Glomerular visceral epithelial cell (primary cell): ENCODE data around the gene SEPTIN5.
"Not testable (repeated sequence)": the region's sequence is repeated elsewhere in the genome, so short reads cannot be mapped to it uniquely, and the experiment has no call there.

ENCODE experiments used
- DNase-seq: peaks from one replicate; pipeline ENCODE4 v3.0.0-alpha.2; 2016; ENCODE audit errors: extremely low spot score

SEPTIN5 gene

DNA sequence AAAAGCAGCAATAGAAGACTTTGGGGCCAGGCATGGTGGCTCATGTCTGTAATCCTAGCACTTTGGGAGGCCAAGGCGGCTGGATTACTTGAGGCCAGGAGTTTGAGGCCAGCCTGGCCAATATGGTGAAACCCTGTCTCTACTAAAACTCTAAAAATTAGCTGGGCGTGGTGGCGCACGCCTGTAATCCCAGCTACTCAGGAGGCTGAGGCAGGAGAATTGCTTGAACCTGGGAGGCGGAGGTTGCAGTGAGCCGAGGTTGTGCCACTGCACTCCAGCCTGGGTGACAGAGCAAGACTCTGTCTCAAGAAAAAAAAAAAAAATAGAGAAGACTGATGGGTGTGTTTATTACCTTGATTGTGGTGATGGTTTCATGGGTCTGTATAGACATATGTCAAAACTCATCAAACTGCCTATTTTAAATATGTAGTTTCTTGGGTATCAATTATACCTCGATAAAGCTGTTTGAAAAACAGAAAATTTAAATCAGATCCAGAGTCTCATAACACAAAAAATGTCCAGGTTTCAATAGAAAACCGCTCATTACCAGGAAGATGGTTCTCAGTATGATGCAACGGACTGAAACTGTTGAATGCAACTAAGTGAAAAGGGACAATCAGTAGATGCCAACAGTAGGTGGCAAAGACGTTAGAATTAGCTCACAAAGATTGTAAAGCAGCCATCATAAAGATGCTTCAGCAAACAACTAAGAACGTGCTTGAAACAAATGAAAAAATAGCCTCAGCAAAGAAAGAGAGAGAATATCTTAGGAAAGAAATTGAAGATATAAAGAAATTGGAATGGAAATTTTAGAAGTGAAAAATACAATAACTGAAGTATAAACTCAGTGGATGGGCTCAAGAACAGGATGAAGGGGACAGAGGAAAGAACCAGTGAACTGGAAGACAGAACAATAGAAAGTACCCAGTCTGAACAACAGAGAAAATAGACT, 33.1 kb upstream of the SEPTIN5 start:
- no peak for DNase-seq

GRCh38 chr22:19681863-19682245, 32.4 kb upstream of the SEPTIN5 start:
- DNase-seq, result no peak

GRCh38 chr22:19686946-19687345, 27.4 kb upstream of the SEPTIN5 start:
- no peak for DNase-seq

- DNase-seq, result no peak
Measured at GRCh38 chr22:19687561-19688300, 26.6 kb upstream of the SEPTIN5 start.

DNA sequence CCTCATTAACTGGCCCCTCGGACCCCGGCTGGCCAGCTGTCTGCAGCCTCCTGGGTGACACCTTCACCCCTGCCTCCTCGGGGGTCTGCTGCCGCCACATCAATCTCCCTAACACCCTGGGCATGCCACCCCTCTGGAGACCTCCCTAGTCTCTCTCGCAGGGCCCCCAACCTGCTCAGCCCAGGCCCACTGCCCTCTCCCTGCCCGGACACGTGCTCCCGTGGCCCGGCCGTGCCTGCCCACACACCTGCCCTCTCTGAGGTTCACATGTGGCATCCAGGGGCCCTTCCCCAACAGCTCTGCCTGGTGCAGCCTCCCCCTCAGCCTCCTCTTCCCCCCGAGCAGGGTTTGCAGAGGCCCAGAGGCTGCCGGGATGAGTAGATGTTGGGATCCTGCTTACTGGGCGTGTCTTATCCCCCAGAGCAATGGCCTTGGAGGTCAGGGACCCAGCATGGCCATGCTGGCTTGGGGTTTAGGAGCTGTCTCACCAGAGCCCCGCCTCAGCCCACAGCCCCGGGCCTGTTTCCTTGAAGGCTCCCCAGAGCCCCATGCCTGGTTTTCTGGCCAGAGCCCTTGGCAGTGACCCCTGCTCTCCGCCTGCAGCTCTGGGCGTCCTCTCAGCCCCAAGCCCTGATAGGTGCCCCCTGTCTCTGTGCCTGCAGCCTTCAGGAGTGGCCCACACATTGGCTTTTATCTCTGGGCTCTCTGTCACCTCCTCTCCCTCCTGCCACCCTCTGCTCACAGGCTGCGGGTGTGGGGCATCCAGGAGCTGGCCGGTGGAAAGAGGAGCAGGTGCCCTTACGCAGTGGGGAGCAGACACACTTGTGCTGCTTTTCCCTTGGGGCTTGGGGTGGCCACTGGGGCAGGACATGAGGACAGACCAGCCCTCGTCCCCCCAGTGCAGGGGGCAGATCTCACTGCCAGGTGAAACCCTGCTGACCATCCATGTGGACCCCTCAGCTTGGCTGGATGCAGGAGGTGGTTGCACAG, 25.7 kb upstream of the SEPTIN5 start:
- DNase-seq, result no peak

DNA sequence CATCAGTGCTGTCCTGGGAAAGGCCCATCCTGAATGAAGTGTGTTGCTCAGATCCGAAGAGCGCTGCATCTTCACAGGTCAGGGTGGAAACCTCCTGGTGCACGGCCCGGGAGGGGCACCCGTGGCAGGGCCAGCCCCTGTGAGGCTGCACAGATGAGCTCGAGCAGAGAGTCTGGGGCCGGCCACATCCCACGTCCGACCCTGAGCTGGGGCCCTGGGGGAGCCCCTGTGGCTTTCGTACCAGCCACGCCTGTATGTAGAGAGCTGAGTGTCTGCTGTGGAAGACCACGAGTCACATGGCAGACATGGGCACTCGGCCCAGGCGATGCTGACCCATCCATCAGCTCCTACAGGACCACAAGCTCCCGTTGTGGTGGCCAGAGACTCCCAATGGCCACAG, 24.9 kb upstream of the SEPTIN5 start:
- DNase-seq, result no peak

DNA sequence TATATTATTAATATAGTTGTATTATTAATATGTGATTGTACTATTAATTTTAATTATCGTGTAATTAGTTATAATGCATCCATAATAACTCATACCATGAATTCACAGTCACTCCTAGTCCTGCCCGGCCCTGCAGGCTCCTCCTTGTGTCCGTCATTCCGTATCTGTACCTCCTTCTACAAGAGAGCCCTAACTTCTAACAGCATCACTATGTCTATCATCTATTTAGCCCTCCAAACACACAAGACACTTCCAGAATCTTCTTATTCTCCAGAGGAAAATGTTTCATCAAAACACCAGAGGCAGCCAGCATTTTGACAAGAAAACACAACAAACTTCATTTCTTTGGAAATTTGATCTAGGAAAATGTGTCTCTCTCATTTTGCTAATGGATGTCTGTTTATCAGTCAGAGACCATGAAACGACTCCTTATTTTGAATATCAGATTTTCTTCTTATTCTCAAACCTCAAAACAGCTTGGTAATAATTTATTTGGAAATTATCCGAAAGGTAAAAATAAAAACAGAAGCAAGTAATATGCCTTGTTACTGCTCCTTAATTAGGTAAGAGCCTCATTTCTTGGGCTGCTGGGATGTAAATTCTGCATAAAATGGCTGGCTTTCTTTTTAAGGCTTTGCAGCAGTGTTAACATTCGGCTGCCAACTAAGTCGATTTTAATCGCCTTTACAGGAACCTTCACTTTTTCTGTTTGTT, 23.1 kb upstream of the SEPTIN5 start:
- DNase-seq, result no peak

- peak; percentile 22 for DNase-seq
Measured at GRCh38 chr22:19691721-19692341, 22.5 kb upstream of the SEPTIN5 start.

- no peak for DNase-seq
Measured at GRCh38 chr22:19693581-19693980, 20.7 kb upstream of the SEPTIN5 start.

GRCh38 chr22:19693981-19694670, 20.2 kb upstream of the SEPTIN5 start:
- DNase-seq, result no peak

GRCh38 chr22:19694696-19695095, 19.6 kb upstream of the SEPTIN5 start:
- DNase-seq, result no peak

DNA sequence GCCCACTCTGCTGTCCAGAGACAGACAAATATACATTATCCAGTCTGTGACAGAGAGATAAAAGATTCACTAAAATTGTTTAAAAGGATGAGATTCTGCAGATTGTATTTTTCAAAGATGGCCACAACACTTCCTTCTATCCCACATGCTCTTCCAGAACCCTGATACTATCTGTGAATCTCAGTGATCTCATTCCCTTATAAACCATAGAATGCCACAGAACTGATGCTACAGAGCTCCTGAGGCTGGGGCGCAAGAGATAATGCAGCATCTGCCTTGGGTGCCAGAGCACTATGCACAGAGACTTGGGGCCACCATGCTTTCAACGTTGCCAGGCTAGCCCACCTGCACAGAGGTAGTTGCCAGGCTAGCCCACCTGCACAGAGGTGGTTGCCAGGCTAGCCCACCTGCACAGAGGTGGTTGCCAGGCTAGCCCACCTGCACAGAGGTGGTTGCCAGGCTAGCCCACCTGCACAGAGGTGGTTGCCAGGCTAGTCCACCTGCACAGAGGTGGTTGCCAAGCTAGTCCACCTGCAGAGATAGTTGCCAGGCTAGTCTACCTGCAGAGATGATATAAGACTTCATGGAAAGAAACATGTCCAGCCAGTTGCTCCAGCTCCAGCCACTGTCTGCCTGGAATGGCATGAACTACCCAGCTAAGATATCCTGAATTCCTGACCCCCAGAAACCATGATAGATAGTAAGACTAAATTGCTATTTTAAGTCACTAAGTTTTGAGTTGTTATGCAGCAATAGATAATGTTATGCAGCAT, 17.6 kb upstream of the SEPTIN5 start:
- DNase-seq, result no peak

DNA sequence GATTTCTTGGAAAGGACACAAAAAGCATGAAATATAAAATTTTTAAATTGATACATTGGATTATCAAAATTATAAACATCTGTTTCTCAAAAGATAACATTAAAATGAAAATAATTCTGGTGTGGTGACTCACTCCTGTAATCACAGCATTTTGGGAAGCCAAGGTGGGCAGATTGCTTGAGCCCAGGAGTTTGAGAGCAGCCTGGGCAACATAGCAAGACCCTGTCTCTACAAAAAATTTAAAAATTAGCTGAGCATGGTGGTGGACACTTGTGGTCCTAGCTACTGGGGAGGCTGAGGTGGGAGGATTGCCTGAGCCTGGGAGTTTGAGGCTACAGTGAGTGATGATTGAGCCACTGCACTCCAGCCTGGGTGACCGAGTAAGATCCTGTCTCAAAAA, 16.4 kb upstream of the SEPTIN5 start:
- not testable (repeated sequence) for DNase-seq

DNA sequence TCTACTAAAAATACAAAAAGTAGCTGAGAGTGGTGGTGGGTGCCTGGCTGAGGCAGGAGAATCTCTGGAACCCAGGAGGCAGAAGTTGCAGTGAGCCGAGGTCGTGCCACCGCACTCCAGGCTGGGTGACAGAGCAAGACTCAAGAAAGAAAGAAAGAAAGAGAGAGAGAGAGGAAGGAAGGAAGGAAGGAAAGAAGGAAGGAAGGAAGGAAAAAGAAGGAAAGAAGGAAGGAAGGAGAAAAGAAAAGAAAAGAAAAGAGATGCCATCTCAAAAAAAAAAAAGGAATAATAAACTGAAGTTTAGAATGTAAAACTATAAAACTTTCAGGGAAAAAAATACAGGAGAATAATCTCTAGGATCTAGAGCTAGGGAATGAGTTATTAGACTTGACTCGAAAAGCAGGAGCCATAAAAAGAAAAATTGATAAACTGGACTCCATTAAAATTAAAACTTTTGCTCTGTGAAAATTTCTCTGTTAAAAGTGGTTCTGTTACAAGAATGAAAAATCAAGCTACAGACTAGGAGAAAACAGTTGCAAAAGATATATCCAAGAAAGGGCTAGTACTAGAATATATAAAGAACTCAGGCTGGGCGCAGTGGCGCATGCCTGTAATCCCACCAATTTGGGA, 13.4 kb upstream of the SEPTIN5 start:
- DNase-seq, result no peak

- no peak for DNase-seq
Measured at GRCh38 chr22:19701420-19702145, 12.7 kb upstream of the SEPTIN5 start.

GRCh38 chr22:19703869-19704268, 10.4 kb upstream of the SEPTIN5 start:
- no peak for DNase-seq

GRCh38 chr22:19704355-19705015, 9.8 kb upstream of the SEPTIN5 start:
- DNase-seq, result no peak
